CD4-positive, alpha-beta T cell treated with Interleukin-1 beta for 1 hour (primary cell): ENCODE data around the gene ALB.
"Not testable (repeated sequence)": the region's sequence is repeated elsewhere in the genome, so short reads cannot be mapped to it uniquely, and the experiment has no call there.

Source experiments
- DNase-seq, 2 donors: peaks; one replicate each; pipeline ENCODE4 v3.0.0-alpha.2; 2020 to 2022

ALB gene

GRCh38 chr4:73404042-73404441, at the start of gene ALB:
Gene ALB, plus strand, starts transcription at chr4:73404287. Its CDS starts 41 bp downstream, at chr4:73404328.
- no peak for DNase-seq

GRCh38 chr4:73357174-73357573, 46.9 kb upstream of the ALB start:
- DNase-seq, result not testable (repeated sequence)

GRCh38 chr4:73369506-73370199, 34.4 kb upstream of the ALB start:
- DNase-seq, result not testable (repeated sequence)

GRCh38 chr4:73375328-73375741, 28.8 kb upstream of the ALB start:
- no peak for DNase-seq

- DNase-seq, result no peak
Measured at GRCh38 chr4:73376251-73376650, 27.8 kb upstream of the ALB start.

- DNase-seq, result no peak
Measured at GRCh38 chr4:73376976-73377375, 27.1 kb upstream of the ALB start.

GRCh38 chr4:73378887-73379286, 25.2 kb upstream of the ALB start:
- DNase-seq, result no peak

GRCh38 chr4:73379946-73380345, 24.1 kb upstream of the ALB start:
- no peak for DNase-seq

- no peak for DNase-seq
Measured at GRCh38 chr4:73381214-73381613, 22.9 kb upstream of the ALB start.

- DNase-seq, result no peak
Measured at GRCh38 chr4:73383452-73383851, 20.6 kb upstream of the ALB start.

- DNase-seq, result no peak
Measured at GRCh38 chr4:73387552-73387951, 16.5 kb upstream of the ALB start.

- DNase-seq, result no peak
Measured at GRCh38 chr4:73388887-73389286, 15.2 kb upstream of the ALB start.

GRCh38 chr4:73389663-73390062, 14.4 kb upstream of the ALB start:
- not testable (repeated sequence) for DNase-seq

- DNase-seq, result no peak
Measured at GRCh38 chr4:73391774-73392173, 12.3 kb upstream of the ALB start.

GRCh38 chr4:73392936-73393335, 11.2 kb upstream of the ALB start:
- DNase-seq, result no peak

GRCh38 chr4:73396304-73396703, 7.8 kb upstream of the ALB start:
- DNase-seq, result no peak

GRCh38 chr4:73396993-73397972, 6.8 kb upstream of the ALB start:
- DNase-seq, result no peak

GRCh38 chr4:73401412-73401811, 2.7 kb upstream of the ALB start:
- DNase-seq, result no peak

GRCh38 chr4:73404457-73404856, 370 bp downstream of the ALB start:
- DNase-seq, result no peak

- DNase-seq, result no peak
Measured at GRCh38 chr4:73405138-73405537, 1.1 kb downstream of the ALB start.

GRCh38 chr4:73406548-73406875, 2.4 kb downstream of the ALB start:
- no peak for DNase-seq

- DNase-seq, result no peak
Measured at GRCh38 chr4:73407227-73407673, 3.2 kb downstream of the ALB start.

GRCh38 chr4:73408181-73408867, 4.2 kb downstream of the ALB start:
- DNase-seq, result no peak
